Astrocyte of the cerebellum (primary cell): ENCODE data around the gene CAPN5.

Experiments used
- DNase-seq: peaks from one replicate; pipeline ENCODE4 v3.0.0-alpha.2; 2011; ENCODE audit warnings: low read depth
- H3K4me3 ChIP-seq: 2 replicates; pipeline ENCODE4 v1.5.1; 2011; ENCODE audit warnings: mild to moderate bottlenecking, low read depth, low read length, moderate library complexity
- in situ Hi-C: cut with HindIII; loops from 2 replicates; pipeline ENCODE4 v1.10.0; 2017; ENCODE audit warnings: low sequenced_read_pairs
- TF ChIP-seq, protein P1 (sequence below): IDR thresholded peaks from 2 replicates; pipeline ENCODE4 v1.5.1; 2012; ENCODE audit warnings: low read length, low read depth, moderate library complexity, mild to moderate bottlenecking; ENCODE audit errors: missing control alignments

Gene CAPN5

DNA sequence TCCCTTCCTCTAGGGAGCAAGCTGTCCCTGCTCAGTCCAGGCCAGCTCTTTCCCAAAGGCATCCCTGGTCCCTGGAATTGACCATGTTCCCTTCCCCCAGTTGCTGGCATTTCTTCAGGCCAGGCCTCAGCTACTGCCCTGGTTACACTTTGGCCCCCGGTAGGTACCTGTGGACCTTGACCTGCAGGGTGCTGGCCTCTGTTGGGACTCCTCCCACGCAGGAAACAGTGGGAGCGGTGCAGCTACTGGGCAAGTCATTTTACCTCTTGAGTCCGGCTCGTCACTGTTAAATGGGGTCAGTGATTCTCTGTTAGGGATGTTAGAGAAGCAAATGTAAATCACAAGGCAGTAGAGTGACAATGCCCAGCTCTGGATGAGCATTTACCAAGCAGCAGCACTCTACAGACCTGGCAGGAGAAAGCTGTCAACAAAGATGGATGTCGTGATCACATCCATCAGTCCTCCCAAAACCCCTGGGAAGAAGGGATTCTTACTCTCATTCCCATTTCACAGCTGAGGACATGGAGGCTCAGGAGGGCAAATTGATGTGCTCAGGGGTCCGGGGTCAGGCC lies 78.2 kb downstream of the CAPN5 start:
- TF ChIP-seq, protein P1, sequence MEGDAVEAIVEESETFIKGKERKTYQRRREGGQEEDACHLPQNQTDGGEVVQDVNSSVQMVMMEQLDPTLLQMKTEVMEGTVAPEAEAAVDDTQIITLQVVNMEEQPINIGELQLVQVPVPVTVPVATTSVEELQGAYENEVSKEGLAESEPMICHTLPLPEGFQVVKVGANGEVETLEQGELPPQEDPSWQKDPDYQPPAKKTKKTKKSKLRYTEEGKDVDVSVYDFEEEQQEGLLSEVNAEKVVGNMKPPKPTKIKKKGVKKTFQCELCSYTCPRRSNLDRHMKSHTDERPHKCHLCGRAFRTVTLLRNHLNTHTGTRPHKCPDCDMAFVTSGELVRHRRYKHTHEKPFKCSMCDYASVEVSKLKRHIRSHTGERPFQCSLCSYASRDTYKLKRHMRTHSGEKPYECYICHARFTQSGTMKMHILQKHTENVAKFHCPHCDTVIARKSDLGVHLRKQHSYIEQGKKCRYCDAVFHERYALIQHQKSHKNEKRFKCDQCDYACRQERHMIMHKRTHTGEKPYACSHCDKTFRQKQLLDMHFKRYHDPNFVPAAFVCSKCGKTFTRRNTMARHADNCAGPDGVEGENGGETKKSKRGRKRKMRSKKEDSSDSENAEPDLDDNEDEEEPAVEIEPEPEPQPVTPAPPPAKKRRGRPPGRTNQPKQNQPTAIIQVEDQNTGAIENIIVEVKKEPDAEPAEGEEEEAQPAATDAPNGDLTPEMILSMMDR, result no peak
- DNase-seq, result no peak
- no peak overlapping the region for H3K4me3 ChIP-seq
- in situ Hi-C loops, result loop anchor here (10.0 kb wide), 1 partner anchor 80 kb away; the partner anchor contains the start of gene CAPN5

DNA sequence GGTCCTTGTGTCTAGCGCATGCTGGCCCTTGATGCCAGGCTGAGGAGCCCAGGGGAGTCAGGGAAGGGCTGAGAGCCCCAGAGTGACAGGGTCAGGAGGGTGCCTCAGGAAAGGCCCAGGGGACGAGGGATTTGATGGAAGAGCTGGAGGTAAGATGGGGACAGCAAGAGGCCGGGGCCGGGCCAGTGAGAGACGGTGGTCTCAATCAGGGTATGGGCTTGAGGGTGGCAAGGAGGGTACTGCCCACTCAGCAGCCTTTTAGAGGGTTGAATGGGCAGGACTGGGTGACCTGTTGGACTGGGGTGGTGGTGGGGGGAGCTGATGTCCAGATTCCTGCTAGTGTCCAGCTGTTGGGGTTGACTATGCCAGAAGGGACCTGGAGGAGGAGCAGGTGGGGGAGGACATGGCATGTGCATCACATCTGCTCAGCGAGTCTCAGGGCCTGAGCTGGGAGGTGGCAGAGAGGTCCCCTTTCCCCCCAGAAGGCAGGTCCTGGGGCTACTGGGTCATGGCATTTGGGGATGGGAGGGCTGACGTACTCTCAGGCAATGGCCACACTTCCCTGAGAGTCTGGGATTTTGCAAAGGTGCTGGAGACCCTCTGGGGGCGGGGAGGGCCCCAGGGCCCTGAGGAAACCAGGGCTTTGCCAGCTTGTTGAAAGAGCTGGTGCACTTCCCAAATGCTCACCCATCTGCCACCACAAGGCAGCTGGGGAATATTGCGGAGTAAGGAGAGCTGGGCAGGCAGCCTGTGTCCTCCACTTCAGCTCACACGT lies 79.7 kb downstream of the CAPN5 start:
- DNase-seq, result no peak
- TF ChIP-seq, protein P1, result no peak
- in situ Hi-C loops, result loop anchor here (10.0 kb wide), 1 partner anchor 82 kb away; the partner anchor contains the start of gene CAPN5
- no peak overlapping the region for H3K4me3 ChIP-seq

DNA sequence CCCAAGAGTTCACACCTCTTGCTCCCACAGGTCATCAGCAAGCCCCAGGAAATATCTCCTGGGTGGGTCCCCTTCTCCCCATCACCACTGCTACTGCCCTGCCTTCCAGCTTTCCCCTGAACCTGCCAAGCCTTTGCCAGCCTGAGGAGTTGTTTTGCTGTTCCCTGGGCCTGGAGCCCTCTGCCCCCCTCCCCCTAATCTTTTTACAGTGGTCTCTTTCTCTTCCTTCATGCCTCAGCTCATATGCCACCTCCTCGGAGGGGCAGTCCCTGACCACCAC lies 80.2 kb downstream of the CAPN5 start:
- DNase-seq, result no peak
- TF ChIP-seq, protein P1, result no peak
- in situ Hi-C loops, result loop anchor here (10.0 kb wide), 1 partner anchor 82 kb away; the partner anchor contains the start of gene CAPN5
- no peak overlapping the region for H3K4me3 ChIP-seq

DNA sequence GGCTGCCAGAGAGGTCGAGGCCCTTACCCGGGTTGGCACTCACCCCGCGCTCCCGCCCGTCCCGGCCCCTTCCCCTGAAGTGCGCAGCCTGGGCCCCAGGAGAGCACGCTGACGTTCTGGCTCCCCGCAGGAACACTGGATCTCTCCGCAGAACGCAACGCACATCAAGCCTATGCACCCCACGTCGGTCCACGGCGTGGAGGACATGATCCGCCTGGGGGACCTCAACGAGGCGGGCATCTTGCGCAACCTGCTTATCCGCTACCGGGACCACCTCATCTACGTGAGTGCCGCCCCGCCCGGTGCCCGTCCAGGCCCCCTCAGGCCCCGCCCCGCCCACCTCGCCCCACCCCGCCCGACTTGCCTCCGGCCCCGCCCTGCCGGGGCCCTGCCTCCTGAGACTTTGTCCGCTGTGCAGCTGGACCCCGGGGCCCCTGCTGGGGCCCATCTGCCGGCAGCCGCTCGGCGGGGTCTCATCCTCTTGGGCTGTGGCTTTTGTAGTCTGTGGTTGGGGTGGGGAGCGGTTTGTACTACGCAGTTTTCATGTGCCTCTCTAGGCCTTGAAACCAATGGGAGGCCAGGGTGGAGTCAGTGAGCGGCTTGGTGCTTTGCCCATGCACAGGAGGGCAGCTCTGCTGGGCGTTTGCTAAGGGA lies 81.0 kb downstream of the CAPN5 start:
- in situ Hi-C loops, result loop anchor here (10.0 kb wide), 1 partner anchor 83 kb away; the partner anchor contains the start of gene CAPN5
- TF ChIP-seq, protein P1, result no peak
- no peak overlapping the region for H3K4me3 ChIP-seq
- DNase-seq, result peak; percentile 27

DNA sequence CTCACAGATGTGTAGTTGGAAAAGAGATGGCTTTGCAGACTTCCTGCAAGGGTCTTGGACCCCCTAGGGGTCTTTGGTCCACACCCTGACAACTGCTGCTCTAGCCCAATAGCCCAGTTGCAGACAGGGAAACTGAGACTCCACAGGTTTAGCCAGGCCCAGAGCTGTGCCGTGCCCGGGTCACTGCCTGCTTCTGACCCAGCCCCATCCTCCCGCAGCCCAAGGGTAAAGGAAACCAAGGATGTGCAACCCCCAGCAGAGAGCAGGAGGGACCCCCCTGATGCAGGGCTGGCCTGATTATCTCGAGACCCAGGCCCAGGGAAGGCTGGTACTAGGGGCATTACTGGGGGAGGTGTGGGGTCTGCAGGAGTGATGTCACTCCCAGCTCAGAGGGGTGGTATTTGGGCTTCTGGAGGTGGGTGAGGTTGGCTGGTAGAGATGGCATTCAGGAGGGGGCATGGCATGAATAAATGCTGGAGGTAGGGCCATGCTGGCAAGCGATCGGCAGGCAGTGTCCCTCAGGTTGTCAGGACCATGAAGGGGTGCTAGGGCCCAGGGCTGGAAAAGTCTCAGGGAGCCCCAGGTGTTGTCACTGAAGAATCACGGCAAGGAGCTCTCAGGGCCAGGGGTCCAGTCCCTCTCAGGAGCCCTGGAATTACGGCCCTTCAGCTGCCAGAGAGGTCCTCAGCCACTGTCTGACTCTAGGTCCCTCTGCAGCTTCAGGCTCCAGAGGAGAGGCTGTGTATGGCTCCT lies 82.4 kb downstream of the CAPN5 start:
- TF ChIP-seq, protein P1, result no peak

DNA sequence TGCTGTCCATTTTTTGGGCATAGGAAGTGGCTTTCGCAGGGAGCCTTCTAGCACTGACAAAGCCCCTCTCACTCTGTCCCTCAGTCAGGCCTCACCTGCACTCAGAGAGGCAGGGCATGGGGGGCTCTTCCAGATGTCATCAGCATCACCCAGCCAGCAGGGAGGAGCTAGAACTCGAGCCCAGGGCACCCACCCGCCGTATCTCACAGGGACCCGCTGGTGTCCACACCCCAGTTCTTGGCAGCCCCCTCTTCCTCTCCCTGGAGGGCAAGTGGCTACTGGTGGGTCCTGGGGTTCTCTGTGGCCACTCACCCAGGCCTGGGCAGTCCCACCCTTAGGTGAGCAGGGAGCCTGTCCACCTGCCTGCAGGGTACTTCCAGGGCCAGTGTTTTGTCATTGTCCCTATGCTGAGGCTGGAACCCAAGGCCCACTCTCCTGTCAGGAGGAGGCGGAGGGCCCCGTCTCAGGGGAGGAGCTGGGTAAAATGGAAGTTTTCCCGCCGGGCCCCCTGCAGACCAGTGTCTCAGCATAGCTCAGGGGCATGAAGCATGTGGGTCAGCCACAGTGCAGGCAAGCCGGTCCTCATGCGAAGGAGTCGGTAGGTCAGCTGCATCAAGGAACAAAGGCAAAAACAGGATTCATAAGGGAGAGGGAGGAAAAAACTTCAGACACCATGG lies 83.1 kb downstream of the CAPN5 start:
- H3K4me3 ChIP-seq, result no peak overlapping the region
- DNase-seq, result no peak
- TF ChIP-seq, protein P1, result no peak
- in situ Hi-C loops, result loop anchor here (10.0 kb wide), 1 partner anchor 85 kb away; the partner anchor contains the start of gene CAPN5

More for the DNA sequence above, 82.4 kb downstream of the CAPN5 start:
- in situ Hi-C loops, result loop anchor here (10.0 kb wide), 1 partner anchor 84 kb away; the partner anchor contains the start of gene CAPN5
- no peak overlapping the region for H3K4me3 ChIP-seq
- no peak for DNase-seq
